Stimulated activated CD8-positive, alpha-beta memory T cell treated with anti-CD3 and anti-CD28 coated beads, Interleukin-12 subunit alpha, Interleukin-12 subunit beta, amount 100 ng/mL, for 1 hour (primary cell): ENCODE measurements around the gene FGFR2.
"Not testable (repeated sequence)": the region's sequence is repeated elsewhere in the genome, so short reads cannot be mapped to it uniquely, and the experiment has no call there.

Experiments used
- DNase-seq: peaks from one replicate; pipeline ENCODE4 v3.0.0-alpha.2; 2020; ENCODE audit warnings: low read depth

Gene FGFR2

DNA sequence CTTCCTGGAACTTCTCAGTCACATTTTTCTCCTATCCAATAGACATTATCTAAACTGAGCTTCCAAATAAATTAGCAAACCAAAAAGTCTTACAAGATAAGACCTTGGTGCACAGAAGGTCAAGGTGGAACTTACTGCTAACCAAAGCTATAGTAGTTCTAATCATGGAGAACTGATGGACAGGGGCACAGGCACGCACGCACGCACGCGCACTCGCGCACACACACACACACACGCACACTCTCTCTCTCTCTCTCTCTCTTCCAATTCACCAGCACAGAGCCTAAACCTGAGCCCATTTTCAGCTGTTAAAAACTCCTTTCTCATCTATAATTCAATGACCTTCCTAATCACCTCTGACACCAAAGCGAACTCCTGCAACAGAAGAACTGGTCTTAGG lies 7.5 kb downstream of the FGFR2 start:
- DNase-seq = no peak

DNA sequence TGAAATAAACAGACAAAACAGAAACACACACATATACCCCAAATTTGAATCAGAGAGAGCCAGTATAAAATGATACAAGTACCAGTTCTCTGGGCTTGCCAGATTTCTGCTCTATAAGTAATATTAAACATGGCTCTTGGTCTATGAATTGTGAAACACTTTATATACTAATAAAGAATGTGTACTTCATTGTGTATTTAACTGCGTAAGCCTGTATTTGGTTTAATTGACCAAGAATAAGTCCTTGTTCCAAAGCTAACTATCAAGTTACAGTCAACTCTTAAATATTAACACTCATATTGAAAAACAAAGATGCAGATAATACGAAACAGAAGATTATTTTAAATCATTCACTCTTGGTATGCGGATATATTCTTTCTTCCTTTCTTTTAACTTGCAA lies 8.7 kb downstream of the FGFR2 start:
- DNase-seq = no peak

DNA sequence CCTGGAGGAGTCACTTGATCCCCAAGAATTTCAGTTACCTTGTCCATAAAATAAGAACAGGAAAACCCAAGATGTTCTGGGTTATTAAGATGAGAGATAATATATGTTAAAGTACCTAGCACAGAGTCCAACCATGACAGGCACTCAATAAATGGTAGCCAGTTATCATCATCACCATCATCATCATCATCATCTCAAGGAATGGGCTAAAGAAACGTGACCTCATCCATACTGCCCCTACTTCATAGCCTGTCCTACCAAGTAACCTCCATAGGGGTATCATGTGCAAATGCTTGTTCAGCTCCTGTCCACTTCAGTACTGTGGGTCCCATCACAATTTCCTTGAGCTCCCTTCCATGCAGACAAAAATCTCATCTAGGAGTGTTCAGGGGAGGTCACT lies 14.4 kb downstream of the FGFR2 start:
- DNase-seq = no peak

DNA sequence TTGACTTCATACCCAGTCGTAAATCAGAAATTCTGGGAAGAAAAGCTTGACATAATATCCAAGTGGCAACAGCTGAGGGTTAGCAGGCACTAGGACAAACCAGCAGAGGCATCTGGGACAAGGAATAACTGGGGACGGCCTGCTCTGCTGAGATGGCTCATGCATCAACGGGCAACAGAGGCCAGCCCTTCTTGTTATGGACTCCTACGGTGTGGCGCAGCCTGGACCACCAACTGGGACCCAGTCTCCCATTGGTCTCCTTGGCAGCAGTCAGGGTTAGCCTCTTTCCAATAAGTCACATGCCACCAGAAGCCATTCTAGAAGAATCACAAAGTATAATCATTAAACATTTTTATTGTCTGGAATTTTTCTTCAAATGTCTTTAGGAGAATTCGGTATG lies 15.0 kb downstream of the FGFR2 start:
- DNase-seq = no peak

DNA sequence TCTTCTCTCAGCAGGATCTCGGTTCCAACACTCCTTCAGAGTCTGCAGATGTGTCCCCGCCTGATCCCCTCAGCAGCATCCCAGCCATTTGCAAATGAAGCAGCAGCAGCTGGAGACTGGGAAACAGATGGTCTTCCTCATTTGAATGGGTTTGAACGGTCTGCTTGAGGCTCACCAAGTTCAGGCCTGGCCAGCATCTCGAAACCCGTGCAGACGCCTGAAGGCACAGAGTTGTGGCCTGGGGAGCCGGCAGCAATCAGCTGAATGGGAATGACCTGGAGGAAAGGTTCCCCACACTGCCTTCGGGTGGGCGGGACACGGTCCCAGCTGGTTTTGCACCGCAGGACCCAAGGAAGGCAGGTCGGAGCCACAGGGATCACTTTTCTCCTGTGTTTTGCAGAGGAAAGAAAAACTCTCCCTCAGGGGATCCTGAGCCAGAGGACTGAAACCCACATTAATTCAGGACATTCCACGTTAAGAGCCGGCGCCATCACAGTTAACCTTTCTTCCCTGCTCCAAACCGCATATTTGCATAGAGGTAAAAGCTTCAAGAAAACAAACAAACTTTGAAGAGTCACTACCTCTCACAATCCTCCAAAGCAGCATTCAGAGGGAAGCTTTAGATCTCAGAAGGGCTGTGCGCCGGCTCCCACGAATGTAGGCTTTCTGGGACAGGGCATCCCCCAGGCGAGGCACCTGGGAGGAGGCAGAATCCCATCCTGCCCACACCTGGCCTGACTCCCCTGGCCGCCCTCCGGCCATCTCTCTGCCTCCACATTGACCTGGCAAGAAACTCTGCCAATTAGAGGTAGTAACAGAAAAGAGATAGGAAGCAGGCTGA lies 17.7 kb downstream of the FGFR2 start:
- no peak for DNase-seq

DNA sequence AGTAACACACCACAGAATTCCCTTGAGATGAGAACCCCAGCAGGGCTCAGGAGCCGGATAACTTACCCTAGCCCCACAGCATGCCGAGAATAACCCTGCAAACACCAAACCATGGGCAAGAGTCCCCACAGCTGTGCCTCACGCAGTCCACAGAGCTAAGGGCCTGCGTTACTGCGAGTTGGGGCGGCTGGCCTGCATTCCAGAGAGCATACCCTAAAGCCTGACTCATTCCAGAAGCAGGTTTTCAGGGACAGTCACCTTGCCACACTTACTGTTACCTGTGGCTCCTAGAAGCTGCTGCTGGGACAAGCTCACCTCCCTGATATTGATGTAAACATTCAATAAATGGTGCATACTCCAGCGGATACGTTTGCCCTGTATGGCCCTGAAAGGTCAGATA lies 18.6 kb downstream of the FGFR2 start:
- no peak for DNase-seq

DNA sequence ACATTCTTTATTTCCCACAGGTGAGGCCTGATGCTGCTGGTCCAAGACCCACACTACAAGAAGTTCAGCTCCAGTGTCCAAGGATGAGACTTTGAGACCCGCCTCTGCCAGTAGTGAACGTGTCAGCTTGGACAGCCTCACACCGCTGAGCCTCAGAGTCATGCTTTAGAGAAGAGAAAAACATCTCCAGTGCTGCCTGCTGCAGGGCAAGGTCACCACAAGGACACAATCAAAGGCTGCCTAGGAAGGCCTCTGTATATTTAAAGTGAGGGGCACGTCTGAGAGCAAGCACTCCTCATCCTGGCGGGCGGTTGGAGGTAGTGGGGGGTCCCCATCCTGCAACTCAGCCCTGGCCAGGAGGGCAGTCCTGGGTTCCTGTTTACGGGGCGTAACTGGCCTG lies 19.3 kb downstream of the FGFR2 start:
- no peak for DNase-seq

DNA sequence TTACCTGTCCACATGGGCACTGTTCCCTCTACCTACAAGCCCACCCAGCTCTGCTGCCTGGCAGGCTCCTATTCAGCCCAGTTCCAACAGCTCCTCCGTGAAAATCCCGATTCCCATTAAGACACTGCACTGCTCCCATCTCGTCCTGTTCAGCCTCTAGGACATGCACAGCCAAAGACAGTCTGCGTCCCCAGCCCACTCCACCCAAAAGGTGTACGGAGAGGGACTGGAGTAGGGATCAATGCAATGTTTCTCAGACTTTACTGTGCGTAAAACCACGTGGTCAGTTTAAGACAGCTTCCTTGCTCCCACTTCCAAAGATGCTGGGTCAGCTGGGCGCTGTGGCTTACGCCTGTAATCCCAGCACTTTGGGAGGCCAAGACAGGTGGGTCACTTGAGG lies 19.9 kb downstream of the FGFR2 start:
- DNase-seq = no peak

DNA sequence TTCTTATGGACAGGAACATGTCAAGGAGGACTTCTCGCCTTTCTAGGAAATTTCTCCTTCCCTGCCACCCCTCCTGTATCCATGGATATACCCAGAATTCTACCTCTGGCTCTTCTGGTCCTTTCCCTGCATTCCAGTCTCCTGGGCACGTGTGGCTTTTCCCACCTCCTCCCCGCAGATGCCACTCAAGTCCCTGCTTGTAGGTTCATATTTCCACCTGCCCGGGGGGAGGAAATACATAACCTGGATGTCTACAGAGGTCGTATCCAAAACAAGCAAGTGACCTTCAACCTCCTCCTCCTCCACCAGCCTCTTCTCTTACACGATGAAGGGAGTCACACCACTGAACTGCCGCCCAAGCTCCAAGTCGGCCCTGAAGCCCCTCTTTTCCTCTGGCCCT lies 20.7 kb downstream of the FGFR2 start:
- no peak for DNase-seq

DNA sequence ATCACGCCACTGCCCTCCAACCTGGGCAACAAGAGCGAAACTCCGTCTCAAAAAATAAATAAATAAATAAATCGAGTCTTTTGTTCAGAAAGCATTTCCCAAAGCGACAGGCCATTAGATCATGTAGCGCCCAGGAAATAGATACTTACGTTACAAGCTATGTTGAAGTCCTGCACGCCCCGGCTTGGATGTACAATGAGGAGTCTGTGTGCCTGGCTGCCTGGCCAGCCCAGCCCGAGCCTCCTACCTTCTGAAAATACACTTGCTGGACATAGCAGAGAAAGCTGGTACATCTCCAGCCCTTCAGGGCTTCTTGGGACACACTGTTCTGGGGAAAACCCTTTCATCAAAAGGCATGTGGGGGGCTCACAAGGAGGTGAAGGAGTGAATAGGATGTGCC lies 22.1 kb downstream of the FGFR2 start:
- DNase-seq = no peak

DNA sequence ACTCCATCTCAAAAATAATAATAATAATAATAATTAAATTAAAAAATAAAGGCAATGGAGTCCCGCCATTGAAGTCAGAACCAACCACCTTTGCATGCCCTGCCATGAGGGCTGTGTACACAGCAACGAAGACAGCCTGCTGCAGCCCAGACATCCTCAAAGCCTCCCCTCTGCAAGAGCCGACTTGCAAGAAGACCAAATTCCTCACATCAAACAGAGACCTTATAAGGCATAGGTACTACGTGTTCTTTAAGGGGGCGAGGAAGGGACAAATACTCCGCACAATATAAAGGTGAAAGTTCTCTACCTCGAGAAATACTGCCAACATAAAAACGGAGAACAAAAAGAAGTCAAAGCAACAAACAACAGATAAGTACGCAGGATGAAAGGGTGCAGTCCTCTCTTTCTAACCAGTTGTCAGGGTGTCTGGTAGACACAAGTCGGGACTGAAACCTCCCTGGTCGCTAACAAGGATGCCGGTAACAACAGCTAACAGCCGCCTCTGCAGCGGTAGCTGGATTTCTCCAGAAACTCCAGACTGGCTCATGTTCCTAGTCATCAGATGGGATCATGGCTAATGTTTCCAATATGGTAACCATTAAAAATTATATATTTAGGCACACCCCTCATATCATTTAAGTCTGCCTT lies 23.6 kb downstream of the FGFR2 start:
- no peak for DNase-seq

DNA sequence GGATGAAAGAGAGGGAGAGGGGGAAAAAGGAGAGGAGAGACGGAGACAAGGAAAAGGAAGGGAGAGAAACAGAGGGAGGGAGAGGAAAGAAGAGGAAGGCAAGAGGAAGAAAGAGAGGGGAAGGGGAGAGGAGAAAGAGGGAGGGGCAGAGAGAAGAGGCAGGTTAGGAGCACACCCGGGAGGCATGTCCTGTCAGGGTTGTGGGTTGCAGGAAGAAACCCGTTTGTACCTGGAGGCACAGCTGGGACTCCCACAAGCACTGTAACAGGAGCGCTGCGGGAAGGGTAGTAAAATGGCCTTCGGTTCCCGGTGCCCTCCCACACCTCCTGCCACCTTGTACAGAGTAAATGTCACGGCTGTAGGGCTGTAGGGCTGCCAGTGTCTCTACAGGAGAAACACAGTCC lies 24.7 kb downstream of the FGFR2 start:
- no peak for DNase-seq

DNA sequence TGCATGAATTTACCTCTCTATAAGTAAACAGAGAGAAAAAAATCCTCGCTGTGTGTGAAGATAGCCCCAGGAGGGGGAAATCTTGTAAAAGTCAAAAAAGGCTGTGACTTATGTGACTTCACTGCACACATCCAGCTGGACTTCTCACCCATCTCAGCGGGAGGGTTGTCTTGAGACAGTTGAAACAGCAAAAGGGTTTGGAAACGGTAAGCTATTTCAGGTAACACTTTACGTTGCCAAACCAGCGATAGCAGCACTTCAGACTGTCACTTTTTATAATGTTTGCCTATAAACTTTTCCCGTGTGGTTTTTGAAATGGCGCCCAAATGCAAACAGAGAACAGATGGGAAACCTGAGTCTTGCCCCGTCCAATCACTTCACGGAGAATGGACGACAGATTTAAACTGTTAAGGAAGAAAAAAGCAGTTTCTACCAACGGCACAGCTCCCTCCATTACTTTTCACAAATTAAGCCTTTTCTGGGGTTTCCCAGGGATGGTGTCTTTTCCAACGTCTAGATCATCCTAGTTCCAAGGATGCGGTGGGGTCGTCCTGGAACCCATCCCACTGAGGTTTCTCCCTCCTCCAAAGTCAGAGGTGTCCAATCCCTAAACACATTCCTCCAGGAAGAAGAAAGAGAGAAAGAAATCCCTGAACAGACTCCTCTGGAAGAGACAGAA lies 25.2 kb downstream of the FGFR2 start:
- no peak for DNase-seq

DNA sequence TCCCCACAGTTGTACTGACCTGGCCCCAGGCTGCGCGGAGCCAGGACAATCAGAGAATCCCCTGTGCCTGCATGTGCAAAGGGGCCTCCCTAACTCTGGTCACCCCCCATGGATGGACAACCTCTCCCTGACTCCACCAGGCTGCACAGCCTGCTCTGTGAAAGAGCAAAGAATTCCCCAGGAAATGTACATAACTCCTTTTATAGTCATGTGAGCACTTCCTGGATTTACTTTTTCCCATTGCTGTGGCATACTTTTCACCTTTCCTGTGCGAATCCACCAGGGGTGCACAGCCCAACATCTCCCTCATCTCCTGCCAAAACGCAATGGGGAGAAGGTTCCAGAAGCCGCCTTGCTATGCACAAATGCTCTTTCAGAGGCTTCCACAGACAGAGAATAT lies 27.9 kb downstream of the FGFR2 start:
- DNase-seq = no peak

DNA sequence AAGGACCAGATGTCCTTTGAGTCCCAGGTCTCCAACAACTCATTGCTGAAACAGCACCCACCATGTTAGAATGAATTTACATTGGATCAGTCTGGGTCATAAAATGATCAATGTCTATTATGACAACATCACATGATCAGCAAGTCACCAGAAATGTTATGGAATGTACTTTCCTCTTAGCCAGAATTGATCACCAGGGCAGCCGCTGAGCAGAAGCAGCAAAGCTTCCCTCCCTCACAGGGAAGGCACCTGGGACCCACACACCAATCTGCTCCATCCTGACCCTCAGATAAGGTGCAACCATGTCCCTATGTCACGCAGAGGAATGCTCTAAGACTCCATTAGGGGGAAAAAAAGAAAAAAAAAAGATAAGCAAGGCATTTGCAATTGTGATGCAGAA lies 30.0 kb downstream of the FGFR2 start:
- DNase-seq = no peak

DNA sequence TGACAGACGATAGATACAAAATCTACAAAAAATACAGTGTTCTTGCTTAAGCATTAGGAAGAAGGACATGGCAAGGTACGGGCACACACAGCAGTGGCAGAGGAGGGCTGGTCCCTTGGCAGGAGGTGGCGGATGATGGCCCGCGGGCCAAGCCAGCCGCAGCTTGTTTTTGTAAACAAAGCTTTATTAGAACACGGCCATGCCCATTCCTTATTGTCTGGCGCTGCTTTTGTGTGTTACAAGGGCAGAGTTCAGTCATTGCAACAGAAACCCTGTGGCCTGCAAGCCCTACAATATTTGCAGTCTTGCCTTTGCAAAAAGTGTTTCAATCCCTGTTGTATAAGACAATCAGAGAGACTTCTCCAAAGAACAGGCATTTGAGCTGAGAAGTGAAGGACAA lies 30.7 kb downstream of the FGFR2 start:
- no peak for DNase-seq

DNA sequence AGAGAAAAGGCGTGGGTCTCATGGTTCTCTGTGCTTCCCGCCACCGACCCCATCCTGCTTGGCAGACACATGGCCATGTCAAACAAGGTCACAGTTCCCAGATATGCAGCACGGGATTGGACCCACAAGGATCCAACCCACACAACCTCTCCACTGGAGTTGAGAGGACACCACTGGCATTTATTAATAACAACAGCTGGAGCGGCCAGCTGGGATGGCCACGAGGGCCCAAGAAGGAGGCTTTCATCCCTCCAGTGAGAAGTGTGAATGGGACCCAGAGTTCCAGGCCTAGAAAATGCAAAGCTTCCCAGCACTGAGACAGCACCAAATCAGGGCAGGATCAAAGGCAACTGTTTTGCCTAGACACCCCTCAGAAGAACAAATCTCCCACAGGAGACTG lies 31.5 kb downstream of the FGFR2 start:
- no peak for DNase-seq

DNA sequence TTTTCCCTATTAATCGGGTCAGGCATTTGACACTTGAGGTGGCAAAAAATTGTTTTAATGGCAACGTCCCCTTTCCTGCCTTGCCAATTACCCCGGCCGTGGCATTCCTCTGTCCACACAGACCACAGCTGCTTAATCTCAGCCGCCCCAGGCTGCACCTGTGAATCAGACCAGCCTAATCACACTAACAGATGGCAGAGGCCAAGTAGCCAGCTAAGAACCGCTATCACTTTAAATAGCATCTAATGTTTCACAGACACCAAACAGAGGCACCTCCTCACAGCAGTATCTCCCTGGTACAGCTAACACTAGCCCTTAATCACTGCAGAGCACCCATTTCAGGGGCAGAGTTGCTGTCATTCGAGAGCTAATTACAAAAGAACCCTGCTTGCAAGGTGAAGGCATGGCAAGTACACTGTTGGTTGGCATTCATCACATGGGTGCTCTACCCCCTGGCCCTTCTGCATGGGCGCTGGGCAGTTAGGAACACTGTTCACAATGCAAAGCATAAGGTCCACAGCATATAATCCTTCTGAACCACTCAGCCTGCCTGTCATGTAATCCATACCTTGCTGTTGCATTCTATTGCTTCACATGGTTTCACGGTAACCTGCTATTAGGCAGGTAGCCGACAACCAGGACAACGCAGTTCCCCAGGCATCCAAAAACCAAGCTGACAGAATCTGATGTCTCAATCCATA lies 38.8 kb downstream of the FGFR2 start:
- DNase-seq = no peak

DNA sequence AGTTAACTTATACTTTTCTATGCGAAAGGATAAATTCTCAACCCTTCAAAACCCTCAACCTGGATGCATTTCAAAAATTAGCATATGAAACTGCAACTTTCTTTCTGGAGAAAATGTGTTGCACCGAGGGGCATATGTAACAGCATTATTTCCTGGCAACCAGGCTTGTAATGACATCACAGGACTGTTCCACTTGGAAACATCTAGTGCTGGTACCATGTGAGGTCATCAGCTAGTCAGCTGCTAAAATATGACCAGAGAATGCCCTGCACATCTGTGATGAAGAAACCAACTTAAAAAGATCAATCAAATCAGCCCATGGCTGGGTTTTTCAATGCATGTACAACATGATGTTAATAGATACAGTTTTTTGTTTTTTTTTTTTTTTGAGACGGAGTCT lies 40.0 kb downstream of the FGFR2 start:
- no peak for DNase-seq

DNA sequence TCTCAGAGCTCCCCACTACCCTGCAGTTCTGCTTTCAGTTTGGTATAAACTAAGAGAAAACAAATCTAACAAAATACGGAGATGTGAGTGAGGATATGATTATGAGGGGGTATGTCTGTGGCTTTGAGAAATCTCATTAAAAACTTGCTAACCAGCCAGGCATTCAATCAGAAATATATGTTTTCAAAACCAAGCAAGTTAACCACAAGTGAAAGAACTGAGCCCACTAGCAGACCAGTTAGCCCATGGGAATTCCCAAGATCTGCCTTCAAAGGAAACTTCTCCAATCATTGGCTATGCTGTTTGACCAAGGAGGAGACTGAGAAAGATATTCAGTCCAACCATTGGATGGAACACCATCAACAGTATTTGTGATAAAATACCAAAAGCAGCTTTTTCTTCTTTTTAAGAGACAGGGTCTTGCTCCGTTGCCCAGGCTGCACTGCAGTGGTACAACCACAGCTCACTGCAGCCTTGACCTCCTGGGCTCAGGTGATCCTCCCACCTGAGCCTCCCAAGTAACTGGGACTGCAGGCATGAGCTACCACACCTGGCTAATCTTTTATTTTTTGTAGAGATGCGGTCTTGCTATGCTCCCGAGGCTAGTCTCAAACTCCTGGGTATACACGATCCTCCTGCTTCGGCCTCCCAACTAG lies 41.2 kb downstream of the FGFR2 start:
- DNase-seq = no peak

DNA sequence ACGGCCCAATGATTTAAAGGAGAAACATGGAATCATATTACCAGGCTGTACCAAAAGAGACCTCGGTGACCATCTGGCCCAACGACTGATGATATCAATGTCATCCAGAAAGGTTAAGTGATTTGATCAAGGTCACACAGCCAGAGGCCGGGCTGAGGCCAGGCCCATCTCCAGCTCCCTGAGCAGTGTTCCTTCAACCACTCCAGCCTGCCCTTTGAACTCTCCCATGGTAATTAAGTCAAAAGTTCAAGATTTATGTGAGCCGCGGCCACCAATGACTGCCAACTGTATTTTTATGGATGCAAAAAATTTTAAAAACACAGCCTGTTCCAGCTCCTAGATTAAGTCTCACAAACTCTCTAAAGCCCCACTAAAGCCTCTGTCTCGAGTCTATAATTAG lies 41.8 kb downstream of the FGFR2 start:
- no peak for DNase-seq

DNA sequence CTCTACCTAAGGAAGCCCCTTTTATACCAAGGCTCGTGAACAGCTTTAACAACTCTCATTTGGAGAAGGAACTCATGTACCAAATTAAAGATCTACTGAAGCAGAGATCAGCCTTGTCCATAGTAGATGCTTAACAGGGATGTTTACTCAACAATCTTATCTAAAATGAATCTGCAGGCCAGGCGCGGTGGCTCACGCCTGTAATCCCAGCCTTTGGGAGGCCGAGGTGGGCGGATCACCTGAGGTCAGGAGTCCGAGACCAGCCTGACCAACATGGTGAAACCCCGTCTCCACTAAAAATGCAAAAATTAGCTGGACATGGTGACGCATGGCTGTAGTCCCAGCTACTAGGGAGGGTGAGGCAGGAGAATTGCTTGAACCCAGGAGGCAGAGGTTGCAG lies 43.3 kb downstream of the FGFR2 start:
- DNase-seq = not testable (repeated sequence)
